Neural cell (in vitro differentiated cells): ENCODE results near the gene PTX4. TPM values are rescaled to one million over a fixed set of nuclear protein-coding genes. Genes with fewer than 3 reads are reported as not detected.

Experiments
- H2AFZ ChIP-seq: fragments of 200-600, 300-800 bp; sonication (generic), shearing (Covaris generic); 2 replicates; pipeline ENCODE4 v1.6.0; 2014; ENCODE audit warnings: low read depth, mild to moderate bottlenecking, antibody characterized with exemption, low read length, moderate library complexity
- H3F3A ChIP-seq: fragments of 200-600 bp; shearing (Covaris generic); 2 replicates; pipeline ENCODE4 v1.6.1; 2016; ENCODE audit warnings: mild to moderate bottlenecking, moderate library complexity, mixed read lengths, antibody characterized with exemption, low read length; ENCODE audit not compliant: insufficient read depth, poor library complexity, severe bottlenecking
- H3K27ac ChIP-seq: fragments of 200-600, 300-800 bp; sonication (generic), shearing (Covaris generic); 2 replicates; pipeline ENCODE4 v1.5.1; 2014; ENCODE audit warnings: mild to moderate bottlenecking, low read length, moderate library complexity
- H3K27me3 ChIP-seq: fragments of 300-800, 200-600 bp; sonication (generic), shearing (Covaris generic); 2 replicates; pipeline ENCODE4 v1.6.0; 2014; ENCODE audit warnings: mild to moderate bottlenecking, low read depth, low read length, moderate library complexity; ENCODE audit not compliant: insufficient read depth
- H3K36me3 ChIP-seq: fragments of 300-800, 200-600 bp; sonication (generic), shearing (Covaris generic); 2 replicates; pipeline ENCODE4 v1.5.1; 2014; ENCODE audit warnings: mild to moderate bottlenecking, antibody characterized with exemption, low read length, moderate library complexity; ENCODE audit not compliant: insufficient read depth
- H3K4me2 ChIP-seq: fragments of 300-800, 200-600 bp; sonication (generic), shearing (Covaris generic); 2 replicates; pipeline ENCODE4 v1.6.0; 2014; ENCODE audit warnings: mild to moderate bottlenecking, low read length
- H3K4me3 ChIP-seq: fragments of 300-800, 200-600 bp; sonication (generic), shearing (Covaris generic); 2 replicates; pipeline ENCODE4 v1.5.1; 2014; ENCODE audit warnings: mild to moderate bottlenecking, low read length, moderate library complexity
- H3K79me2 ChIP-seq: fragments of 200-600 bp; shearing (Covaris generic); replicated peaks from 2 replicates; pipeline ENCODE4 v1.6.0; 2014; ENCODE audit warnings: mild to moderate bottlenecking, low read length, moderate library complexity; ENCODE audit not compliant: insufficient read depth
- H3K9ac ChIP-seq: fragments of 300-800, 200-600 bp; sonication (generic), shearing (Covaris generic); 2 replicates; pipeline ENCODE4 v1.6.1; 2016; ENCODE audit warnings: mild to moderate bottlenecking, low read length, mixed read lengths
- H3K9me2 ChIP-seq: fragments of 200-600 bp; shearing (Covaris generic); 2 replicates; pipeline ENCODE4 v1.6.1; 2016; ENCODE audit warnings: mild to moderate bottlenecking, low read length, mixed read lengths; ENCODE audit not compliant: insufficient read depth
- H3K9me3 ChIP-seq: fragments of 200-600, 300-800 bp; sonication (generic), shearing (Covaris generic); 2 replicates; pipeline ENCODE4 v1.6.1; 2016; ENCODE audit warnings: mild to moderate bottlenecking, mixed run types, low read length, moderate library complexity, mixed read lengths
- H4K20me1 ChIP-seq: fragments of 200-600 bp; shearing (Covaris generic); 2 replicates; pipeline ENCODE4 v1.6.1; 2016; ENCODE audit warnings: mild to moderate bottlenecking, mixed run types; ENCODE audit not compliant: insufficient read depth
- CTCF ChIP-seq: fragments of 450-650 bp; IDR thresholded peaks from 2 replicates; pipeline ENCODE4 v1.5.1; 2014; ENCODE audit warnings: antibody characterized with exemption, mild to moderate bottlenecking, moderate library complexity; ENCODE audit not compliant: poor library complexity, severe bottlenecking
- EP300 ChIP-seq: fragments of 450-650 bp; conservative IDR thresholded peaks from 2 replicates; pipeline ENCODE4 v1.6.1; 2014; ENCODE audit warnings: antibody characterized with exemption, mild to moderate bottlenecking, moderate library complexity; ENCODE audit not compliant: poor library complexity, severe bottlenecking
- EZH2 ChIP-seq: fragments of 200-600, 300-800 bp; shearing (Covaris generic), sonication (generic); IDR thresholded peaks from 2 replicates; pipeline ENCODE4 v1.6.1; 2014; ENCODE audit warnings: antibody characterized with exemption, low read length, borderline replicate concordance, mild to moderate bottlenecking; ENCODE audit not compliant: insufficient read depth, poor library complexity, severe bottlenecking
- MXI1 ChIP-seq: fragments of 450-650 bp; conservative IDR thresholded peaks from 2 replicates; pipeline ENCODE4 v1.6.1; 2014; ENCODE audit warnings: antibody characterized with exemption, mild to moderate bottlenecking; ENCODE audit not compliant: poor library complexity, severe bottlenecking
- POLR2AphosphoS5 ChIP-seq: IDR thresholded peaks from 2 replicates; pipeline ENCODE4 v1.6.1; 2012
- RAD21 ChIP-seq: fragments of 450-650 bp; conservative IDR thresholded peaks from 2 replicates; pipeline ENCODE4 v1.6.1; 2014; ENCODE audit warnings: antibody characterized with exemption, mild to moderate bottlenecking, moderate library complexity
- REST ChIP-seq: IDR thresholded peaks from 2 replicates; pipeline ENCODE4 v1.6.1; 2012; ENCODE audit warnings: borderline replicate concordance
- SMC3 ChIP-seq: fragments of 450-650 bp; conservative IDR thresholded peaks from 2 replicates; pipeline ENCODE4 v1.6.1; 2014; ENCODE audit warnings: antibody characterized with exemption, mild to moderate bottlenecking, moderate library complexity; ENCODE audit not compliant: poor library complexity
- TAF1 ChIP-seq: IDR thresholded peaks from 2 replicates; pipeline ENCODE4 v1.6.1; 2012; ENCODE audit warnings: low read depth
- polyA plus RNA-seq: library from polyadenylated mRNA; depleted of rRNA; stranded (reverse); fragments of >200 nt; gene quantifications from 2 replicates; pipeline ENCODE4 v1.2.3, GENCODE V29; 2014

The PTX4 gene
- polyA plus RNA-seq, 1 donor from 2014 or later = not detected

- H3K4me2 ChIP-seq = no peak overlapping the region
- TF ChIP-seq RAD21 (no peak), SMC3 (no peak), EP300 (no peak), POLR2AphosphoS5 (no peak)
- H3K36me3 ChIP-seq = no peaks in the 10 kb centered on the region
- no peaks in the 10 kb centered on the region for H4K20me1 ChIP-seq
- no peaks in the 10 kb centered on the region for H3K9me3 ChIP-seq
- H3F3A ChIP-seq = no peaks in the 10 kb centered on the region
- no peaks in the 10 kb centered on the region for H3K27me3 ChIP-seq
- H3K9me2 ChIP-seq = no peaks in the 10 kb centered on the region
- H3K4me3 ChIP-seq = no peak overlapping the region
- no peak overlapping the region for H2AFZ ChIP-seq
- no peak overlapping the region for H3K27ac ChIP-seq
- H3K9ac ChIP-seq = no peak overlapping the region
- peaks cover 17% of the 10 kb centered on the region for H3K79me2 ChIP-seq
These were observed 15.8 kb downstream of the PTX4 start for GRCh38 chr16:1472974-1473373.

GRCh38 chr16:1471569-1472194, 17.1 kb downstream of the PTX4 start:
- no peaks in the 10 kb centered on the region for H4K20me1 ChIP-seq
- H3K36me3 ChIP-seq = no peaks in the 10 kb centered on the region
- TF ChIP-seq SMC3 (no peak), POLR2AphosphoS5 (no peak), CTCF (no peak), MXI1 (no peak), EP300 (no peak), TAF1 (no peak), REST (no peak), EZH2 (no peak), RAD21 (no peak)
- no peak overlapping the region for H3K4me3 ChIP-seq
- no peaks in the 10 kb centered on the region for H3F3A ChIP-seq
- no peak overlapping the region for H3K9ac ChIP-seq
- no peaks in the 10 kb centered on the region for H3K9me3 ChIP-seq
- H3K27ac ChIP-seq = no peak overlapping the region
- no peak overlapping the region for H3K4me2 ChIP-seq
- no peaks in the 10 kb centered on the region for H3K27me3 ChIP-seq
- peaks cover 17% of the 10 kb centered on the region for H3K79me2 ChIP-seq
- H2AFZ ChIP-seq = no peak overlapping the region
- no peaks in the 10 kb centered on the region for H3K9me2 ChIP-seq
